ENCODE results near the gene PLCXD3. TPM values are rescaled to one million over a fixed set of nuclear protein-coding genes. Genes with fewer than 3 reads are reported as not detected.

Gene PLCXD3
- total RNA-seq, 1 experiment from 2014 or later, result 0.10 TPM

GRCh38 chr5:41266377-41266776, 244.0 kb downstream of the PLCXD3 start:
- CTCF ChIA-PET, result no interaction called here
- intact Hi-C loops (cut with micrococcal nuclease; ENCODE audit: unreplicated experiment), result loop anchor here (10.0 kb wide), 1 partner anchor 378 kb away; no protein-coding TSS in a partner anchor
- DNase-seq (ENCODE audit: low read depth, low spot score), result no peak

GRCh38 chr5:41264019-41264418, 246.4 kb downstream of the PLCXD3 start:
- Histone ChIP-seq H3K27ac (ENCODE audit: low read length) (no peak overlapping the region), H3K36me3 (ENCODE audit: control insufficient read depth, insufficient read depth, low read length) (no peaks in the 10 kb centered on the region), H3K9me3 (ENCODE audit: control insufficient read depth, insufficient read depth, low read depth, low read length) (no peaks in the 10 kb centered on the region), H3K27me3 (ENCODE audit: control insufficient read depth, insufficient read depth, low read length) (no peaks in the 10 kb centered on the region), H3K4me3 (ENCODE audit: low read depth in 2 of 2, low read length in 2 of 2) (no peak overlapping the region), H3K4me1 (ENCODE audit: control insufficient read depth, insufficient read depth, low read length) (no peaks in the 10 kb centered on the region)
- BruUV-seq (replicated peaks), result no TSS peak
- no peak for DNase-seq (ENCODE audit: low read depth, low spot score)
- in situ Hi-C loops (cut with HindIII; ENCODE audit: low pct_unique_long_range_greater_than_20kb, low sequenced_read_pairs) (no loop called here), intact Hi-C loops (cut with micrococcal nuclease; ENCODE audit: unreplicated experiment) (loop anchor here (10.0 kb wide), 1 partner anchor 381 kb away; no protein-coding TSS in a partner anchor)
- POLR2A ChIA-PET, result no interaction called here
- TF ChIP-seq TCF7L2 (IDR thresholded peaks at IDR 0.05; ENCODE audit: low read depth, low read length), result no peak
- no peak for ATAC-seq
- CTCF ChIA-PET, result no interaction called here

More at GRCh38 chr5:41266377-41266776, 244.0 kb downstream of the PLCXD3 start:
- no peaks in the 10 kb centered on the region for H3K36me3 ChIP-seq (ENCODE audit: control insufficient read depth, insufficient read depth, low read length)
- no peak overlapping the region for H3K27ac ChIP-seq (ENCODE audit: low read length)
- in situ Hi-C loops (cut with HindIII; ENCODE audit: low pct_unique_long_range_greater_than_20kb, low sequenced_read_pairs), result no loop called here
- no peaks in the 10 kb centered on the region for H3K27me3 ChIP-seq (ENCODE audit: control insufficient read depth, insufficient read depth, low read length)
- ATAC-seq, result no peak
- no TSS peak for BruUV-seq (replicated peaks)
- no peak overlapping the region for H3K4me3 ChIP-seq (ENCODE audit: low read depth in 2 of 2, low read length in 2 of 2)
- POLR2A ChIA-PET, result no interaction called here
- no peak for TF ChIP-seq CTCF (IDR thresholded peaks at IDR 0.05)
- TF ChIP-seq TCF7L2 (IDR thresholded peaks at IDR 0.05; ENCODE audit: low read depth, low read length), result no peak
- TF ChIP-seq REST (IDR thresholded peaks at IDR 0.05; ENCODE audit: insufficient read depth in 1 of 2, low read depth in 2 of 2, low read length in 1 of 2), result no peak
- TF ChIP-seq POLR2AphosphoS5 (IDR thresholded peaks at IDR 0.05; ENCODE audit: low read depth, low read length), result no peak
- no peak for TF ChIP-seq SIN3A (IDR thresholded peaks at IDR 0.05; ENCODE audit: borderline replicate concordance, insufficient read depth, low read depth, low read length)
- H3K9me3 ChIP-seq (ENCODE audit: control insufficient read depth, insufficient read depth, low read depth, low read length), result no peaks in the 10 kb centered on the region
- H3K4me1 ChIP-seq (ENCODE audit: control insufficient read depth, insufficient read depth, low read length), result no peaks in the 10 kb centered on the region

GRCh38 chr5:41263335-41263734, 247.1 kb downstream of the PLCXD3 start:
- Histone ChIP-seq H3K9me3 (ENCODE audit: control insufficient read depth, insufficient read depth, low read depth, low read length) (no peaks in the 10 kb centered on the region), H3K36me3 (ENCODE audit: control insufficient read depth, insufficient read depth, low read length) (no peaks in the 10 kb centered on the region), H3K4me3 (ENCODE audit: low read depth in 2 of 2, low read length in 2 of 2) (no peak overlapping the region), H3K27ac (ENCODE audit: low read length) (no peak overlapping the region), H3K4me1 (ENCODE audit: control insufficient read depth, insufficient read depth, low read length) (no peaks in the 10 kb centered on the region), H3K27me3 (ENCODE audit: control insufficient read depth, insufficient read depth, low read length) (no peaks in the 10 kb centered on the region)
- BruUV-seq (replicated peaks), result no TSS peak
- ChIA-PET CTCF (no interaction called here), POLR2A (no interaction called here)
- intact Hi-C loops (cut with micrococcal nuclease; ENCODE audit: unreplicated experiment), result loop anchor here (10.0 kb wide), 1 partner anchor 381 kb away; no protein-coding TSS in a partner anchor
- in situ Hi-C loops (cut with HindIII; ENCODE audit: low pct_unique_long_range_greater_than_20kb, low sequenced_read_pairs), result no loop called here
- no peak for DNase-seq (ENCODE audit: low read depth, low spot score)
- TF ChIP-seq SIN3A (IDR thresholded peaks at IDR 0.05; ENCODE audit: borderline replicate concordance, insufficient read depth, low read depth, low read length) (no peak), POLR2AphosphoS5 (IDR thresholded peaks at IDR 0.05; ENCODE audit: low read depth, low read length) (no peak), TCF7L2 (IDR thresholded peaks at IDR 0.05; ENCODE audit: low read depth, low read length) (no peak), REST (IDR thresholded peaks at IDR 0.05; ENCODE audit: insufficient read depth in 1 of 2, low read depth in 2 of 2, low read length in 1 of 2) (no peak), CTCF (IDR thresholded peaks at IDR 0.05) (no peak)
- no peak for ATAC-seq

Measured in Panc1 (cell line).